ENCODE results near the gene SBK1. TPM values are rescaled to one million over a fixed set of nuclear protein-coding genes. Genes with fewer than 3 reads are reported as not detected.

Gene SBK1
- not detected in 2 replicates for total RNA-seq

DNA sequence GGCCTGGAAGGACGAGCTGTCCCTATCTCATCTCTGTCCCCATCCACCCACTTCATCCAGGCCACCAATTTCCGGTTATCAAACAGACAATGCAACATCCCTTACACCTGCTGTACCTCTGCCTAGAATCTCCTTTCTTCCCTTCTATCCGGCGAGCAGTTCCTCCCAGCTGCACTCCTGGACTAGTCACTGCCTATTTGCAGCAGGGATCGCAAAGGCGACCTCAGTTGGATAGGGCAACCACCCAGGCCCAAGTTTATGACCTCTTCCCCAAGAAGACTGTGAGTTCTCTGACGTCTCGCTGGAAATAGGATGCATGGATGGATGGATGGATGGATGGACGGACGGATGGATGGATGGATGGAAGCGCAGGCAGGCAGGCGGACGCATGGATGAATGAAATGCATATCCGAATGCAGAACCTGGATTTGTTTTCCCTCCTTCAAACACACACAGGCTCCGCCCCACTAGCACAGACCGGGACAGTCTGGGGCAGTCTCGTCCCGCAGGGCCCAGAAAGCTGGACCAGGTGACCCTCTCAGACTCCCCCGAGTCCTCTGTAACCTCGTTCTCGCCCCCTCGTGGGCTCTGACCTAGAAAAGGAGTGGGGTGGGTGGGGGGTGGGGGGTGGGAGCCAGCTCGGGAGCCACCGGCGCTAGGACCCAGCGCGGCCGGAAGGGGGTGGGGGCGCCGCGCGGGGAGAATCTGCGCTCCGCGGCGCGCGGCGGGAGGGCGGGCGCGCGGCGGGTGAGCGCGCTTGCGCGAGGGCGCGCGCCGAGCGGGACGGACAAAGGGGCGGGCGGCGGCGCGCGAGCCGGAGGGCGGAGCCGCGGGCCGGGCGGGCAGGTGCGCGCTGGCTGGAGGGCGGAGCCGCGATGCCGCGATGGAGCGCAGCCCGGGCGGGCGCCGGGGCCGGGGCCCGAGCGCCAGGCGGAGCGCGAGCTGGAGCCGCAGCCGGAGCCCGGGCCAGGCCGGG is at the start of gene SBK1:
Gene SBK1 (plus strand): TSS at position 875 of the 976 bp plus-strand sequence. CDS start 24,867 bp downstream, outside the sequence.

DNA sequence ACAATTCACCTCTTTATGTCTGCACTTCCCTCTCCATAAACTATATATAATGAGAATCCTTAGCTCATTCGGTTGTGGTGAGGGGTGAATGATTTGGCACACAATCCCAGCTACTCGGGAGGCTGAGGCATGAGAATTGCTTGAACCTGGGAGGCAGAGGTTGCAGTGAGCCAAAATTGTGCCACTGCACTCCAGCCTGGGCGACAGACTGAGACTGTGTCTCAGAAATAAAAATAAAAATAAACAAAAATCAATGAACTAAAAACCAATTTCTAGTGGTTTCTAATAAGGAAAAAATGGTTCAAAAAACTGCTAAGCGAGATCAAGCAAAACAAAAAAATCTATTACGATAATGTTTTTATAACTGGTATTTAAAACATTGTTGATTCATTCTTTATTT is 71.1 kb downstream of the SBK1 start, which contains the start of gene NPIPB6:
Gene NPIPB6 (minus strand): TSS at position 101 of the 400 bp plus-strand sequence. CDS start 686 bp downstream, outside the sequence.

Other genes starting within 250 kb of the SBK1 start
- not detected in 2 replicates for gene GSG1L, start 228.8 kb upstream of the SBK1 start, total RNA-seq
- gene XPO6, start 80.6 kb upstream of the SBK1 start, total RNA-seq = 62.7 and 86.2 TPM in 2 replicates
- 0.47 and 0.94 TPM in 2 replicates for gene NPIPB6, start 71.0 kb downstream of the SBK1 start, total RNA-seq
- 67.1 and 85.6 TPM in 2 replicates for gene EIF3CL, start 111.3 kb downstream of the SBK1 start, total RNA-seq
- not detected in 2 replicates for gene NPIPB7, start 179.8 kb downstream of the SBK1 start, total RNA-seq
- gene CLN3, start 199.5 kb downstream of the SBK1 start, total RNA-seq = 11.4 and 13.9 TPM in 2 replicates
- gene APOBR, start 202.1 kb downstream of the SBK1 start, total RNA-seq = not detected in 2 replicates
- not detected in 2 replicates for gene IL27, start 214.3 kb downstream of the SBK1 start, total RNA-seq
- 18.9 and 60.0 TPM in 2 replicates for gene NUPR1, start 246.4 kb downstream of the SBK1 start, total RNA-seq

All from bronchial smooth muscle cell (primary cell).